GM21619 (cell line): ENCODE measurements around the gene CCNE1.
"Not testable (repeated sequence)": the region's sequence is repeated elsewhere in the genome, so short reads cannot be mapped to it uniquely, and the experiment has no call there.

Experiments
- ATAC-seq: cut with Tn5 transposase; IDR thresholded peaks from one replicate; pipeline ENCODE4 v1.9.1; 2021; ENCODE audit not compliant: unreplicated experiment

CCNE1 gene

GRCh38 chr19:29812881-29813275 is 1.1 kb downstream of the CCNE1 start:
- no peak for ATAC-seq

GRCh38 chr19:29813642-29814041 is 1.9 kb downstream of the CCNE1 start:
- ATAC-seq, result no peak

- ATAC-seq, result peak; percentile 20
Measured at GRCh38 chr19:29815231-29815630, 3.4 kb downstream of the CCNE1 start.

- ATAC-seq, result no peak
Measured at GRCh38 chr19:29817316-29817715, 5.5 kb downstream of the CCNE1 start.

- no peak for ATAC-seq
Measured at GRCh38 chr19:29819300-29819699, 7.5 kb downstream of the CCNE1 start.

GRCh38 chr19:29819986-29820385 is 8.2 kb downstream of the CCNE1 start:
- no peak for ATAC-seq

- no peak for ATAC-seq
Measured at GRCh38 chr19:29823581-29824330, 12.0 kb downstream of the CCNE1 start.

- ATAC-seq, result not testable (repeated sequence)
Measured at GRCh38 chr19:29825263-29825662, 13.5 kb downstream of the CCNE1 start.

GRCh38 chr19:29831041-29831548 is 19.3 kb downstream of the CCNE1 start:
- ATAC-seq, result no peak

GRCh38 chr19:29831686-29832085 is 19.9 kb downstream of the CCNE1 start:
- no peak for ATAC-seq

GRCh38 chr19:29832801-29833200 is 21.0 kb downstream of the CCNE1 start:
- no peak for ATAC-seq

GRCh38 chr19:29833614-29834261 is 21.9 kb downstream of the CCNE1 start:
- ATAC-seq, result no peak

- no peak for ATAC-seq
Measured at GRCh38 chr19:29834991-29835846, 23.4 kb downstream of the CCNE1 start.

- peak; percentile 50 for ATAC-seq
Measured at GRCh38 chr19:29836409-29836825, 24.6 kb downstream of the CCNE1 start.

GRCh38 chr19:29837448-29837981 is 25.7 kb downstream of the CCNE1 start:
- peak; percentile 80 for ATAC-seq

- no peak for ATAC-seq
Measured at GRCh38 chr19:29837996-29838395, 26.2 kb downstream of the CCNE1 start.

GRCh38 chr19:29840066-29840950 is 28.5 kb downstream of the CCNE1 start:
- no peak for ATAC-seq

- no peak for ATAC-seq
Measured at GRCh38 chr19:29841209-29841558, 29.4 kb downstream of the CCNE1 start.

- no peak for ATAC-seq
Measured at GRCh38 chr19:29841559-29842367, 30.0 kb downstream of the CCNE1 start.
